Natural killer cell (primary cell): ENCODE data around the gene ANKRD13A. TPM values are rescaled to one million over a fixed set of nuclear protein-coding genes. Genes with fewer than 3 reads are reported as not detected.
"Not testable (repeated sequence)": the region's sequence is repeated elsewhere in the genome, so short reads cannot be mapped to it uniquely, and the experiment has no call there.

Experiments used
- ATAC-seq, 3 donors: fragments of 150-1000 bp in 2 of 3; fragments of 200-7000 bp in 1 of 3; cut with Tn5 transposase; 1 replicate in 1 of 3; 2 replicates in 2 of 3; pipeline ENCODE4 v1.10.0; 2021; ENCODE audit warnings: mild to moderate bottlenecking in 2 of 3, moderate library complexity in 2 of 3
- DNase-seq, 2 donors: peaks; one replicate each; pipeline versions ENCODE4 v3.0.0 to v3.0.0-alpha.2; 2013 to 2021; ENCODE audit warnings: mixed read lengths in 1 of 2
- H3K27ac ChIP-seq: one replicate; pipeline ENCODE4 v1.5.1; 2013; ENCODE audit warnings: mild to moderate bottlenecking, low read length
- H3K27me3 ChIP-seq: one replicate; pipeline ENCODE4 v1.6.1; 2013; ENCODE audit warnings: low read length; ENCODE audit not compliant: control insufficient read depth, insufficient read depth
- H3K36me3 ChIP-seq: one replicate; pipeline ENCODE4 v1.6.1; 2013; ENCODE audit warnings: low read length; ENCODE audit not compliant: control insufficient read depth, insufficient read depth
- H3K4me1 ChIP-seq: one replicate; pipeline ENCODE4 v1.6.1; 2013; ENCODE audit warnings: low read length; ENCODE audit not compliant: control insufficient read depth, insufficient read depth
- H3K4me3 ChIP-seq: one replicate; pipeline ENCODE4 v1.5.1; 2013; ENCODE audit warnings: low read length
- H3K9me3 ChIP-seq: one replicate; pipeline ENCODE4 v1.6.1; 2013; ENCODE audit warnings: low read length; ENCODE audit not compliant: control insufficient read depth, insufficient read depth
- H3K27ac Mint-ChIP-seq, 2 donors: one replicate each; pipeline ENCODE4 v1.8.0; 2022; ENCODE audit warnings: mild to moderate bottlenecking in 2 of 2, mixed read lengths in 2 of 2, moderate library complexity in 1 of 2
- H3K27me3 Mint-ChIP-seq, 2 donors: one replicate each; pipeline ENCODE4 v1.8.0; 2022; ENCODE audit warnings: low read depth in 2 of 2, mixed read lengths in 2 of 2
- H3K36me3 Mint-ChIP-seq: one replicate; pipeline ENCODE4 v1.8.0; 2022; ENCODE audit warnings: mixed read lengths
- H3K4me1 Mint-ChIP-seq, 2 donors: one replicate each; pipeline ENCODE4 v1.8.0; 2022; ENCODE audit warnings: mixed read lengths in 2 of 2
- H3K4me3 Mint-ChIP-seq: one replicate; pipeline ENCODE4 v1.8.0; 2022; ENCODE audit warnings: mild to moderate bottlenecking, moderate library complexity, mixed read lengths
- H3K9me3 Mint-ChIP-seq, 2 donors: one replicate each; pipeline ENCODE4 v1.8.0; 2022; ENCODE audit warnings: mixed read lengths in 2 of 2
- WGBS: methylation state at CpG from one replicate; pipeline ENCODE4 v1.1.7; 2013; ENCODE audit warnings: missing lambda C conversion rate; ENCODE audit not compliant: insufficient coverage; 5-methylcytosine and 5-hydroxymethylcytosine counted together
- intact Hi-C: fragments of 100-400 bp; cut with micrococcal nuclease; formaldehyde crosslinking; loops from one replicate; pipeline ENCODE4 v1.14.2; 2022
- total RNA-seq, 4 donors: library from RNA; stranded (reverse); fragments of 120-200 nt in 1 of 4; gene quantifications; one replicate each; pipeline versions ENCODE4 v1.2.3 to v1.2.4, GENCODE V29; 2013 to 2022
- TF ChIP-seq, protein P1 (sequence below): fragments of 200-600 bp; IDR thresholded peaks from one replicate; pipeline ENCODE4 v1.8.0; 2022; ENCODE audit warnings: antibody characterized with exemption

ANKRD13A gene
- total RNA-seq, 3 donors from 2014 or later (not counting 1 experiment from before 2014, with no cell fraction given), result 74.9 to 93.6 (median 90.7) TPM

- Mint-ChIP-seq H3K27ac (no peak overlapping the region), H3K36me3 (no peaks in the 10 kb centered on the region), H3K4me3 (no peak overlapping the region), H3K9me3 (no peaks in the 10 kb centered on the region), H3K27me3 (peaks cover 0 to 5% of the 10 kb centered on the region in 2 donors), H3K4me1 (peaks cover 0 to 5% of the 10 kb centered on the region in 2 donors)
- DNase-seq (no peak), ATAC-seq (no peak)
- H3K36me3 ChIP-seq, result no peaks in the 10 kb centered on the region
- 94% methylated on average over 2 of the region's 2 CpGs for WGBS
- TF ChIP-seq, protein P1, sequence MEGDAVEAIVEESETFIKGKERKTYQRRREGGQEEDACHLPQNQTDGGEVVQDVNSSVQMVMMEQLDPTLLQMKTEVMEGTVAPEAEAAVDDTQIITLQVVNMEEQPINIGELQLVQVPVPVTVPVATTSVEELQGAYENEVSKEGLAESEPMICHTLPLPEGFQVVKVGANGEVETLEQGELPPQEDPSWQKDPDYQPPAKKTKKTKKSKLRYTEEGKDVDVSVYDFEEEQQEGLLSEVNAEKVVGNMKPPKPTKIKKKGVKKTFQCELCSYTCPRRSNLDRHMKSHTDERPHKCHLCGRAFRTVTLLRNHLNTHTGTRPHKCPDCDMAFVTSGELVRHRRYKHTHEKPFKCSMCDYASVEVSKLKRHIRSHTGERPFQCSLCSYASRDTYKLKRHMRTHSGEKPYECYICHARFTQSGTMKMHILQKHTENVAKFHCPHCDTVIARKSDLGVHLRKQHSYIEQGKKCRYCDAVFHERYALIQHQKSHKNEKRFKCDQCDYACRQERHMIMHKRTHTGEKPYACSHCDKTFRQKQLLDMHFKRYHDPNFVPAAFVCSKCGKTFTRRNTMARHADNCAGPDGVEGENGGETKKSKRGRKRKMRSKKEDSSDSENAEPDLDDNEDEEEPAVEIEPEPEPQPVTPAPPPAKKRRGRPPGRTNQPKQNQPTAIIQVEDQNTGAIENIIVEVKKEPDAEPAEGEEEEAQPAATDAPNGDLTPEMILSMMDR, result no peak
- no peaks in the 10 kb centered on the region for H3K9me3 ChIP-seq
- no peak overlapping the region for H3K4me3 ChIP-seq
- H3K4me1 ChIP-seq, result no peaks in the 10 kb centered on the region
- H3K27ac ChIP-seq, result no peak overlapping the region
- H3K27me3 ChIP-seq, result no peaks in the 10 kb centered on the region
- intact Hi-C loops, result no loop called here
Observed at GRCh38 chr12:110059651-110060000, 60.4 kb downstream of the ANKRD13A start.

DNA sequence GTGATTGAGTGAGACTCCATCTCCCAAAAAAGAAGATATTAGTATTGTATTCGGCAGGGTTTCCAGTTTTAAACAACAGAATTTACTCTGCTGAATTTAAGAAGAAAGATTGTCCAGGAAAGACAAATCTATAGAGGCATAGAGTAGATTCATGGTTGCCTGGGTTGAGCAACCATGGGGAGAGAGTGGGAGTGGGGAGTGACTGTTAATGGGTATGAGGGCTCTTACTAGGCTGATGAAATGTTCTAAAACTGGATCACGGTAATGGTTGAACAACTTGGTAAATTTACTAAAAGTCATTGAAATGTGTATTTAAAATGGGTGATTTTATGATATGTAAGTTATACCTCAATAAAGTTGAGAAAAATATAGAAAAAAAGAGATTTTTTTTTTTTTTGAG is 63.0 kb downstream of the ANKRD13A start:
- H3K36me3 ChIP-seq, result no peaks in the 10 kb centered on the region
- 95% methylated on average over 2 of the region's 2 CpGs for WGBS
- peaks cover 0 to 6% of the 10 kb centered on the region in 2 donors for H3K27me3 Mint-ChIP-seq
- no peak overlapping the region for H3K27ac Mint-ChIP-seq
- H3K27ac ChIP-seq, result no peak overlapping the region
- no peaks in the 10 kb centered on the region for H3K27me3 ChIP-seq
- H3K9me3 ChIP-seq, result no peaks in the 10 kb centered on the region
- no peak for DNase-seq
- TF ChIP-seq, protein P1, result no peak
- H3K4me3 Mint-ChIP-seq, result no peak overlapping the region
- H3K36me3 Mint-ChIP-seq, result no peaks in the 10 kb centered on the region
- H3K9me3 Mint-ChIP-seq, result no peaks in the 10 kb centered on the region
- H3K4me1 ChIP-seq, result no peaks in the 10 kb centered on the region
- intact Hi-C loops, result no loop called here
- no peak for ATAC-seq
- no peak overlapping the region for H3K4me3 ChIP-seq
- H3K4me1 Mint-ChIP-seq, result peaks cover 0 to 10% of the 10 kb centered on the region in 2 donors

DNA sequence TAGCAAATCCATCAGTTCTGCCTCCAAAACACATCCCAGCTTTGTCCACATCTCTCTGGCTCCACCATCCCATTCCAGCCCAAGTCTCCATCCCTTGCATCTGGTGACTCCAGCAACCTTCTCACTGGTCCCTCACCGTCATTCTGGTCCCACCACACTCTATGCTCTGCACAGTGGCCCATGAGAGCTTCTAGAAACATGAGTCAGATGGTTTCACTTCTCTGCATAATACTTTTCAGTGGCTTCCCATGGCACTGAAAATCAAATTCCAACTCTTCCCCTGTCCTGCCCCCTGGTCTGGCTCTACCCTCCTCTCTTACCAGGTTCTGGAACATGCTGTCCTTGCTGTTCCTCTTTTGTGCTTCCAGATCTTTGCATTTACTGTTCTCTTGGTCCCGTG is 66.3 kb downstream of the ANKRD13A start:
- no peak overlapping the region for H3K4me3 ChIP-seq
- H3K36me3 Mint-ChIP-seq, result no peaks in the 10 kb centered on the region
- intact Hi-C loops, result no loop called here
- 73% methylated on average over 2 of the region's 2 CpGs for WGBS
- DNase-seq (no peak), ATAC-seq (no peak)
- H3K27me3 Mint-ChIP-seq, result peaks cover 0 to 6% of the 10 kb centered on the region in 2 donors
- no peaks in the 10 kb centered on the region for H3K27me3 ChIP-seq
- peaks cover 0 to 6% of the 10 kb centered on the region in 2 donors for H3K4me1 Mint-ChIP-seq
- no peak overlapping the region for H3K4me3 Mint-ChIP-seq
- TF ChIP-seq, protein P1, result no peak
- H3K27ac ChIP-seq, result no peak overlapping the region
- no peaks in the 10 kb centered on the region for H3K36me3 ChIP-seq
- no peaks in the 10 kb centered on the region for H3K9me3 ChIP-seq
- no peaks in the 10 kb centered on the region for H3K9me3 Mint-ChIP-seq
- no peaks in the 10 kb centered on the region for H3K4me1 ChIP-seq
- no peak overlapping the region for H3K27ac Mint-ChIP-seq

DNA sequence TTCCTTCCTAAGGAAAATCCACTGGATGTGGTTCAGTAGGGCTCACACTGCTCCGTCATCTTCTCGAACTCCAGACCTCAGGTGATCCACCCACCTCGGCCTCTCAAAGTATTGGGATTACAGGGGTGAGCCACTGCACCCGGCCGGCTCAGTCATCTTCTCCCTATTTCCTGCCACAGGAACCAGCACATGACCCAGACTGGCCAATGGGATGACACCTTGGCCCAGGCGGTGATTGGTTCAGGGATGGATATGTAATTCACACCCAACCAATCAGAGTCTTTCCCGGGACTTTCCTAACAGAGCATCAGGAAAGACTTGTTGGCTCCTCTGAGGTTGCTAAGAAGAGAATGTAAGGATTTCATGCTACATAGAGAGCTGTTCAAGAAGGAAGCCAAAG is 68.3 kb downstream of the ANKRD13A start:
- no peaks in the 10 kb centered on the region for H3K9me3 ChIP-seq
- Mint-ChIP-seq H3K27ac (no peak overlapping the region), H3K4me1 (peaks cover 0 to 6% of the 10 kb centered on the region in 2 donors), H3K36me3 (no peaks in the 10 kb centered on the region), H3K4me3 (no peak overlapping the region), H3K9me3 (no peaks in the 10 kb centered on the region), H3K27me3 (peaks cover 0 to 3% of the 10 kb centered on the region in 2 donors)
- intact Hi-C loops, result no loop called here
- H3K27ac ChIP-seq, result no peak overlapping the region
- 94% methylated on average over 6 of the region's 7 CpGs for WGBS
- no peaks in the 10 kb centered on the region for H3K27me3 ChIP-seq
- no peak for ATAC-seq
- no peak for DNase-seq
- H3K4me1 ChIP-seq, result no peaks in the 10 kb centered on the region
- no peak overlapping the region for H3K4me3 ChIP-seq
- TF ChIP-seq, protein P1, result no peak
- H3K36me3 ChIP-seq, result no peaks in the 10 kb centered on the region

GRCh38 chr12:110068115-110068514 is 68.9 kb downstream of the ANKRD13A start:
- H3K27ac Mint-ChIP-seq, H3K9me3 ChIP-seq, H3K27ac ChIP-seq, H3K4me1 ChIP-seq, intact Hi-C loops, H3K27me3 Mint-ChIP-seq, H3K4me3 Mint-ChIP-seq, H3K4me1 Mint-ChIP-seq, H3K36me3 Mint-ChIP-seq, ATAC-seq, H3K9me3 Mint-ChIP-seq, DNase-seq, H3K4me3 ChIP-seq, H3K36me3 ChIP-seq, H3K27me3 ChIP-seq: not testable (repeated sequence)
- 92% methylated on average over 9 of the region's 9 CpGs for WGBS
